NCI-H2107 treated with DMSO at 0.1 percent for 48 hours (cell line): Measurements from ENCODE around the gene CSNK1D.

Experiments
- DNase-seq: peaks from one replicate; lab custom pipeline; 2025; ENCODE audit not compliant: unreplicated experiment; lab: John Stamatoyannopoulos, UW

Gene CSNK1D

DNA sequence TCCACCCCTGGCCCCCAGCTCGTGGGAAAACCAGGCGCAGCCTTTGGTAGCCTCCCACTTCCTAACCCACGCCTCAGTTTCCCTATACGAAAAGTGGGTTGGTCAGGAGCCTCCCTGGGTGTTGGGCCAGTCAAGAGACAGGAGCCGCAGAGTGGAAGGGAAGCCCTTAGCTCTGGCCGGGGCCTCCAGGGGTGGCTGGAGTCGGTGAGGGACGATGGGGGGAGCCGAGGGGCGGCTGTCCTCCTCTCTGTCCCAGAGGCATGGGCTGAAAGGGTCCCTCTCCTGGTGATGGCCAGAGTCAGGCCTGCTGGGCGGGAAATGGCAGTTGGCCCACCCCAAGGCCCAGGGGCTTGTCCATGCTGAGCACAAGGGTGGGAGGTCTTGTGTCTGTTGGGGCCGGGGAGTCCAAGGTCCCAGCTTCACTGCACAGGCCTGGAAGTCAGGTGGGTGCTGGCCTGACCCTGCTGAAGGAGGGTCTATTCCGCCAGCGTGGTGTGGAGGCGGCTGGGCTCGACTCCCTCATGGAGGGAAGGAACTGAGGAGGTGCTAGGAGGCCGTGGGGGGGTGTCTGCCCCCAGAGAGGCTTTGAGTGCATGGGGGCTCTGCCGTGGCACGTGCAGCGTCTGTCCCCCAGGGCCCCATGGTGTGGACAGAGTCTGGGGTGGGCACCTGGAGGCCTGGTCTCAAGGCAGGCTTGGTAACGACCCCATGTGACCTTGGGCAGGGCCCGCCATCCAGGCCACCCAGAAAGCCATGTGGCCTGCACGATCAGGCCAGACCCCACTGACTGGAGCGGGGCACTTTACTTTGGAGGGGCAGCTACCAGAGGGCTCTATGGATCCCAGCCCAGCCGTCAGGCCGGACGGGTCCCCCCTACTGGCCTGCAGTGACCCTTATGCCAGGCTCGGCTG is 43.5 kb downstream of the CSNK1D start:
- DNase-seq = no peak

- no peak for DNase-seq
Observed at GRCh38 chr17:82228842-82229697, 44.4 kb downstream of the CSNK1D start, which contains the start of gene SLC16A3. TSS of gene SLC16A3 (plus strand) at chr17:82229042. CDS start at chr17:82236009, 6,967 bp downstream.

DNA sequence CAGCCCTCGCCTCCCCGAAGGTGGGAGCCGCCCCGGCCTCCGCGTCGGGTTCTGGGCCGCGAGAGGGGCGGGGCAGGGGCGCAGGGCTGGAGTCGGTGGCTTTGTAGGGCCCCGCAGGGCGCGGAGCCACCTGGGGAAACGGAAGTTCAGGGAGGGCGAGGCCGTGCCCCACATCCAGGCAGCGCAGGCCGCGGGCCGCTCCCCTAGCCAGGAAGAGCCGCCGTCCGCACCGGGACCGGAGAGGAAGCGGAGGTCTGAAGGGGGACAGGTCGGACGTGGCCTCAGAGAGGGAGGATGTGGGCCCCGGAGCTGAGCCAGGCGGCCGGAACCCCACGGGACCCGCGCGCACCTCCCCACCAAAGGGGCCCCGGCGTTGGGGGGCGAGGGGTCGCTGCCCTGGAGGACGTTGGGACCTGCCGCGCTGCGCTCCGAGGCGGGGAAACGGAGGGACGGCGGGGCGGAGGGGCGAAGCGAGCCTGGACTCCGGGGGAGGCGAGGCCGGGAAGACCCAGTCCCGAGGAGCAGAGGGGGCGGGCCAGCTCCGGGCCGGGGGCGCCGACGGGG is 45.1 kb downstream of the CSNK1D start:
- no peak for DNase-seq

GRCh38 chr17:82227629-82228277 is 45.7 kb downstream of the CSNK1D start:
- no peak for DNase-seq

- DNase-seq = no peak
Observed at GRCh38 chr17:82226809-82227628, 46.5 kb downstream of the CSNK1D start.

GRCh38 chr17:82226146-82226808 is 47.2 kb downstream of the CSNK1D start:
- no peak for DNase-seq

DNA sequence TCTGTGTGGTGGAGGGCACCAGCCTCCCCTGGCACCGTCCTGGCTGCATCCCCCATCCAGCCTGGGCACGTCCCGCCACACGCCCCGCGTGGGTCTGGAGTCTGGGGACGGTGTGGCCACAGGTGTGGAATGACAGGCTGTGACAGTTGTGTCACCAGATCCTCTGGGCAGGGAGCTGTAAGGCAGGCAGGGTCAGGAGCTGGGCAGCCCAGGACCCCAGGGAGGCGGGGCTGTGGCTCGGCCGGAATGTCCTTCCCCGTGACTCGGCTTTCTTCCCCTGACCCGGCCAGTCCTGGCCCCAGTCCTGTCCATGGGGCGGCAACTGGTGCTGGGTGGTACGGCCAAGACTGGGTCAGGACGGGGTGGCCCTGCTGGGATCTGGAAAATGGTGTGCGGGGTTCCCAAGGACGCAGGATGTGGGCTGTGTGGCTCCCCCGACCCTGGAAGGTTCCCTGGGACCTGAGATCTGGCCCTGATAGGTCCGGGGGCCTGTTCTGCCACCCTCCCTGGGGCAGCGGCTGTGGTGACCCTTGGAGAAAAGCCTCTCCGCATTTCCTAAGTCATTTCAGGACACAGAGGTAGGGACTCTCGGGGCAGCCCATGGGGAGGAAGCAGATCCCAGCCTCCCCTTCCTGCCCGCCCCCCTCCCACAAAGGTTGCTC is 48.0 kb downstream of the CSNK1D start:
- DNase-seq = no peak

- DNase-seq = no peak
Observed at GRCh38 chr17:82224666-82225065, 48.8 kb downstream of the CSNK1D start.

DNA sequence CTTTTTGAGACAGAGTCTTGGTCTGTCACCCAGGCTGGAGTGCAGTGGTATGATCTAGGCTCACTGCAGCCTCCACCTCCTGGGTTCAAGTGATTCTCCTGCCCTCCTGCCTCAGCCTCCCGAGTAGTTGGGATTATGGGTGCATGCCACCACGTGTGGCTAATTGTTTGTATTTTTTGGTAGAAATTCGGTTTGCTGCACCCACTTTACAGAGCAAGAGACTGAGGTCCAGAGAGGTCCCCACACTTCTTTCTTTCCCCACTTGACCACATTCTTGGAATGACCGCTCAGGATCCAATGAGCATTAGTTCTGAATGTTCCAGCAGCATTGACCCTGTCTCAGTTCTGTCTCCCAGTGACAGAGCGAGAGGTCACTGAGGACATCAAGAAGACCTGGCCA is 50.0 kb downstream of the CSNK1D start:
- DNase-seq = no peak

DNA sequence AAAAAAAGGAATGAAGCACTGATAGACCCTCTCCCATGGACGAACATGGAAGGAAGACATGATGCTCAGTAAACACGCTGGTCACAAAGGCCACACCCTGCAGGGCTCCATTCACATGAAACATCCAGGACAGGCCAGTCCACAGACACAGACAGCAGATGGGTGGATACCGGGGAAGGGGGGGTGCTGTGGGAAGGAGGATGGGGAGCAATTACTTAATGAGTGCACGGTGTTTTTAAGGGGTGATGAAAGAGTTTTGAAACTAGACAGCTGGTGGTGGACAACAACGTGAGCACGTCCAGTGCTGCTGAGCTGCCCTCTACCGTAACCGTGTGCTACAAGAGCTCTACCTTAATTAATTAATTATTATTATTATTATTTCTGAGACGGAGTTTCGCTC is 50.7 kb downstream of the CSNK1D start:
- no peak for DNase-seq

- no peak for DNase-seq
Observed at GRCh38 chr17:82221341-82221902, 52.1 kb downstream of the CSNK1D start.

DNA sequence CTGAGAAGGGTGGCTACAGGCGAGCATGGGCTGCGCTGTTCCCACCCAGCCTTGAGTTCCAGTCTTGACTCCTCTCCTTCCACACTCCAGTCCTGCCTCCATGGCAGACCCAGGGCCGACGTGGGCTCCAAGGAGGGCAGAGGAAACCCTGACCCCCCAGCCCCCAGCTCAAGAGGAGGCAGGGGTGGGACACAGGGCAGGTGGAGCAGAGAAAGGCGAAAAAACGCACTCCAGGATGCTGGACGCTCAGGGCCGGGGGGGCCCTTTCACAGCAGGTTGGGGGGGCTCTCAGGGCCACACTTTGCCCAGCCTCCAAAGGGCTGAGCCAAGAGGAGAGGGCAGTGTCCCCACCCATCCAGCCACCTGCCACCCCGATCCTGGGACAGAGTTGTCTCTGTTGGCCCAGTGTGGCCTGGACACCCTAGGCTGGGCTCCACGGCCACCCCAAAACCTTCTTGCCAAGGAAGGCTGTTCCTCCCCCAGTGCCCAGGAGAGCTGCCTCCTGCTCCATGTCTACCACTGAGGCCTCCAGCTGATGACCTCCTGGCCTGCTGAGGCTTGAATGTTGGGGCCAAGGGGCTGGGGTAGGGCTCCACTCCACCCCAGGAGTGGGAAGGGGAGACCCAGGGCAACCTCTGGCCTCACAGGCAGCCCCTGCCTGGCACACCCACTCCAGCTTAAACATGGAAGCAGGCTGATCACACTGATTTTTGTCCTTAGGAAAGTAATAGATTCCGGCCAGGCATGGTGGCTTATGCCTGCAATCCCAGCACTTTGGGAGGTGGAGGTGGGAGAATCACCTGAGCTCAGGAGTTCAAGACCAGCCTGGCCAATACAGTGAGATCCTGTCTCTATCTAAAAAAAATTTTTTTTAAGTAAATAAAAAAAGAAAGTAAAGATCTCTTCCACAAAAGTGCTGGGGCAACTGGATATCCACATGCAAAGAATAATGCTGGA is 53.5 kb downstream of the CSNK1D start:
- no peak for DNase-seq

- no peak for DNase-seq
Observed at GRCh38 chr17:82219083-82219482, 54.4 kb downstream of the CSNK1D start.

- no peak for DNase-seq
Observed at GRCh38 chr17:82218349-82219075, 55.0 kb downstream of the CSNK1D start.

- no peak for DNase-seq
Observed at GRCh38 chr17:82217530-82218204, 55.8 kb downstream of the CSNK1D start.

DNA sequence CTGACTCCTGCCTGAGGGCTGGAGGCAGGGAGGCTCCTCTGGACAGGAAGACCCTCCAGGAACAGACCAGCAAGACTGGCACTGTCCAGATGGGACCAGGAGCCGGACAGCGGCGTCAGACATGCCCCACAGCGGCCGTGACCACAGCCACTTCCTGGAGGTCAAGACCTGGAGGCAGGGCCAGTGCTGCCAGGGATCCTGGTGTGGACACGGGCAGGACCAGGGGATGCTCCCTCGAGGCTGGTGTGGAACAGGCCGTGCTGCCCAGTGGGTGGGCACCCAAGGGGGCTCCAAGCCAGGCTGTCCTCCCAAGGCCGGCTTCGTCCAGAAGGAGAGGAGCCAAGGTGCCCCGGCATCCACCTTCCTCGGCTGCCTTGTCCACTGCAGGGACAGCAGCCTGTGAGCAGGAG is 56.4 kb downstream of the CSNK1D start:
- no peak for DNase-seq
